Large intestine (tissue), 3 donors: Measurements from ENCODE around the gene SFI1. TPM values are rescaled to one million over a fixed set of nuclear protein-coding genes. Genes with fewer than 3 reads are reported as not detected.

Source experiments
- DNase-seq, 2 donors: peaks; one replicate each; pipeline versions ENCODE4 v3.0.0 to v3.0.0-alpha.2; 2013
- H3K27ac ChIP-seq: one replicate; pipeline ENCODE4 v1.5.1; 2013; ENCODE audit warnings: low read length
- H3K27me3 ChIP-seq: 2 replicates; pipeline ENCODE4 v1.6.1; 2013; ENCODE audit warnings: low read length; ENCODE audit not compliant: control insufficient read depth, insufficient read depth
- H3K36me3 ChIP-seq: 2 replicates; pipeline ENCODE4 v1.6.1; 2013; ENCODE audit warnings: low read length; ENCODE audit not compliant: control insufficient read depth, insufficient read depth
- H3K4me1 ChIP-seq: one replicate; pipeline ENCODE4 v1.6.1; 2013; ENCODE audit warnings: low read length; ENCODE audit not compliant: control insufficient read depth, insufficient read depth
- H3K4me3 ChIP-seq: one replicate; pipeline ENCODE4 v1.5.1; 2013; ENCODE audit warnings: low read length
- H3K9me3 ChIP-seq: one replicate; pipeline ENCODE4 v1.6.1; 2013; ENCODE audit warnings: mild to moderate bottlenecking, low read depth, low read length, moderate library complexity; ENCODE audit not compliant: control insufficient read depth
- WGBS: methylation state at CpG from one replicate; pipeline ENCODE4 v1.1.5; 2013; ENCODE audit warnings: low lambda C conversion rate; ENCODE audit not compliant: insufficient coverage; 5-methylcytosine and 5-hydroxymethylcytosine counted together
- polyA plus RNA-seq: library from polyadenylated mRNA; unstranded; fragments of 120-200 nt; gene quantifications from one replicate; pipeline ENCODE4 v1.2.1, GENCODE V29; 2013

SFI1 gene
- polyA plus RNA-seq, 1 donor = 83.1 TPM

DNA sequence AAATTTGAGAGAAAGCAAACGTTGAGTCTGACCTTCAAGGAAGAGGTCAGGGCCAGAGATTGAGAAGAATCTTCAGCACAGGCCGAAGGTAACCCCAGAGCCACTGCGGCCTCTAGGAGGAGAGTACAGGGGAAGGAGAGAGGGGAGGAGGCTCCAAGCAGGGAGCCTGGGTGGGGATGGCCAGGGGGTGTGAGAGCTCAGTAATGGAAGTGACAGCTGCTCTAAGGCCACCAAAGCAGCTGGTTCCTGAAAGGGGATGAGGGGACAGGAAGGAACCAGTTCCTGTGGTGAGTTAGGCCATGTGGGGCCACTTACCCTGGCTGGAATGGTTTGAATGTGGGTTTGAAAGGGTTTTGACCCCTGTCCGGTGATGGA lies 119.6 kb downstream of the SFI1 start:
- peak in 1 of 2 donors; percentile 26 for DNase-seq
- H3K27ac ChIP-seq = peak overlapping the region; percentile 66
- peaks cover 54% of the 10 kb centered on the region for H3K4me1 ChIP-seq
- H3K27me3 ChIP-seq = no peaks in the 10 kb centered on the region
- H3K9me3 ChIP-seq = peaks cover 6% of the 10 kb centered on the region
- peaks cover 65% of the 10 kb centered on the region for H3K36me3 ChIP-seq
- no CpG with 5 or more reads among the region's 4 CpGs for WGBS
- H3K4me3 ChIP-seq = no peak overlapping the region

DNA sequence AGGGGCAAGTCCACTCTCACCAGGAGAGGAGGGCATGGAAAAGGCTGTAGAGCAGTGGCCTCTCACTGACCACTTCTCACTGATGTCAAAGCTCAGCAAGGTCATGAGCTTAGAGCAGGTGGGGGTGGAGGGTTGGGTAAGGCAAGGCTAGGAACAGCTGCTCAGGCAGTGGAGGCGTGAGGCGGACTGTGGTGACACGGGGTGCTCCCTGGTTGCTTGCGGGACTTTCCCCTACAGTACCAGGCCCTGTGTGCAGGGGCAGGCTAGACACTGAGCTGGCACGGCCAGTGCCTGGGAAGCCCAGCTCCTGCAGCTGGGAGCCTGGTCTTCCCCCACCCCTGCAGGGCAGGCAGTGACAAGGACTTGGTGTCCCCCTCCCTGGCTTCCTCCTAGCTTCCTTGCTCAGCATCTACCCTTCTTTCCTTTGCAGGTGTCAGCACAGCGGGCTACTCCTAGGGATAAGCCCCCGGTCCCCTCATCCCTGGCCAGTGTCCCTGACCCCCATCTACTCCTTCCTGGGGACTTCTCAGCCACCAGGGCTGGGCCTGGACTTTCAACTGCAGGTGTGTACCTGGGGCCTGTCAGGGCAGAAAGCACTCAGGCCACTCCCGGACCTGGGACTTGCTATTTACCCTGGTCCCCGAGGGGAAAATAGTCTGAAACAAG lies 120.1 kb downstream of the SFI1 start:
- WGBS = no CpG with 5 or more reads among the region's 9 CpGs
- no peaks in the 10 kb centered on the region for H3K27me3 ChIP-seq
- H3K4me1 ChIP-seq = peaks cover 54% of the 10 kb centered on the region
- H3K36me3 ChIP-seq = peaks cover 66% of the 10 kb centered on the region
- H3K9me3 ChIP-seq = peaks cover 6% of the 10 kb centered on the region
- peak overlapping the region; percentile 66 for H3K27ac ChIP-seq
- no peak overlapping the region for H3K4me3 ChIP-seq
- peak in 1 of 2 donors; percentile 76 for DNase-seq

GRCh38 chr22:31618057-31618456 lies 121.7 kb downstream of the SFI1 start:
- H3K4me3 ChIP-seq = no peak overlapping the region
- peaks cover 6% of the 10 kb centered on the region for H3K9me3 ChIP-seq
- H3K27ac ChIP-seq = no peak overlapping the region
- no CpG with 5 or more reads among the region's 17 CpGs for WGBS
- DNase-seq = no peak
- peaks cover 54% of the 10 kb centered on the region for H3K4me1 ChIP-seq
- no peaks in the 10 kb centered on the region for H3K27me3 ChIP-seq
- H3K36me3 ChIP-seq = peaks cover 77% of the 10 kb centered on the region

- H3K27ac ChIP-seq = no peak overlapping the region
- H3K9me3 ChIP-seq = peaks cover 2% of the 10 kb centered on the region
- DNase-seq = no peak
- no peaks in the 10 kb centered on the region for H3K27me3 ChIP-seq
- no CpG with 5 or more reads among the region's 5 CpGs for WGBS
- H3K4me1 ChIP-seq = peaks cover 49% of the 10 kb centered on the region
- peaks cover 82% of the 10 kb centered on the region for H3K36me3 ChIP-seq
- H3K4me3 ChIP-seq = no peak overlapping the region
These were observed 122.3 kb downstream of the SFI1 start for GRCh38 chr22:31618471-31619176.

GRCh38 chr22:31619611-31620300 lies 123.4 kb downstream of the SFI1 start:
- peaks cover 38% of the 10 kb centered on the region for H3K4me1 ChIP-seq

GRCh38 chr22:31620756-31621480 lies 124.6 kb downstream of the SFI1 start:
- DNase-seq = no peak
- Histone ChIP-seq H3K4me3 (no peak overlapping the region), H3K9me3 (no peaks in the 10 kb centered on the region), H3K27me3 (no peaks in the 10 kb centered on the region), H3K36me3 (peaks cover 74% of the 10 kb centered on the region), H3K27ac (no peak overlapping the region), H3K4me1 (peaks cover 38% of the 10 kb centered on the region)
- no CpG with 5 or more reads among the region's 20 CpGs for WGBS

More at GRCh38 chr22:31619611-31620300, 123.4 kb downstream of the SFI1 start:
- H3K27ac ChIP-seq = no peak overlapping the region
- H3K4me3 ChIP-seq = no peak overlapping the region
- WGBS = no CpG with 5 or more reads among the region's 14 CpGs
- H3K27me3 ChIP-seq = no peaks in the 10 kb centered on the region
- H3K36me3 ChIP-seq = peaks cover 75% of the 10 kb centered on the region
- DNase-seq = no peak
- no peaks in the 10 kb centered on the region for H3K9me3 ChIP-seq

GRCh38 chr22:31621507-31622124 lies 125.3 kb downstream of the SFI1 start:
- WGBS = no CpG with 5 or more reads among the region's 19 CpGs
- no peaks in the 10 kb centered on the region for H3K27me3 ChIP-seq
- H3K4me1 ChIP-seq = peaks cover 38% of the 10 kb centered on the region
- no peak overlapping the region for H3K27ac ChIP-seq
- H3K4me3 ChIP-seq = no peak overlapping the region
- H3K9me3 ChIP-seq = no peaks in the 10 kb centered on the region
- DNase-seq = no peak
- peaks cover 69% of the 10 kb centered on the region for H3K36me3 ChIP-seq

DNA sequence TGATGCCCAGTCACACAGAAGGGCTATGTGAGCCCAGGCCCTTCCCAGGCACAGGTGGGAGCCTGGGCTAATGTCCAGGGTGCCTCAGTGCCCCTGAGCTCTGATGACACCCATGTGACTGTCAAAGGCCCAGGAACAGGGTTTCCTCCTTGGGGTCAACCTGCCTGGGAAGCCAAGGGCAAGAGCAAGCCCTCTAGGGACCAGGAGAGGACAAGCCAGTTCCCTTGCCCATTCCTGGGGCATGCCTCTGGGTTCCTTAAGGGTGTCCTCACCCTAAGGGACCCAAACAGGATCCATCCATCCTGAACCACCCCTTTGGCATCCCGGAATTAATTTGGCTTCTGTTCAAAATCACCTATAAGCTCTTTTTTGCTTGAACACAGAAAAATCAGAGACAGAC lies 126.6 kb downstream of the SFI1 start:
- WGBS = no CpG with 5 or more reads among the region's 1 CpG
- Histone ChIP-seq H3K4me1 (peaks cover 45% of the 10 kb centered on the region), H3K36me3 (peaks cover 62% of the 10 kb centered on the region), H3K4me3 (no peak overlapping the region), H3K27me3 (no peaks in the 10 kb centered on the region), H3K9me3 (no peaks in the 10 kb centered on the region), H3K27ac (no peak overlapping the region)
- DNase-seq = no peak

- Histone ChIP-seq H3K27me3 (no peaks in the 10 kb centered on the region), H3K4me1 (peaks cover 46% of the 10 kb centered on the region), H3K9me3 (no peaks in the 10 kb centered on the region), H3K27ac (no peak overlapping the region), H3K36me3 (peaks cover 60% of the 10 kb centered on the region), H3K4me3 (no peak overlapping the region)
- WGBS = no CpG with 5 or more reads among the region's 18 CpGs
- DNase-seq = no peak
These were observed 127.4 kb downstream of the SFI1 start for GRCh38 chr22:31623592-31624304.
